ENCODE results near the gene PHYKPL.
"Not testable (repeated sequence)": the region's sequence is repeated elsewhere in the genome, so short reads cannot be mapped to it uniquely, and the experiment has no call there.

The PHYKPL gene

GRCh38 chr5:178207917-178208280 lies 24.7 kb downstream of the PHYKPL start:
- no peak for DNase-seq (ENCODE audit: low read depth in 2 of 2)

GRCh38 chr5:178207183-178207916 lies 25.3 kb downstream of the PHYKPL start:
- DNase-seq (ENCODE audit: low read depth in 2 of 2) = no peak

GRCh38 chr5:178206166-178207101 lies 26.2 kb downstream of the PHYKPL start:
- no peak for DNase-seq (ENCODE audit: low read depth in 2 of 2)

- DNase-seq (ENCODE audit: low read depth in 2 of 2) = no peak
Observed at GRCh38 chr5:178205749-178206047, 26.9 kb downstream of the PHYKPL start.

GRCh38 chr5:178204935-178205748 lies 27.5 kb downstream of the PHYKPL start:
- DNase-seq (ENCODE audit: low read depth in 2 of 2) = peak; percentile 64 to 77

- DNase-seq (ENCODE audit: low read depth in 2 of 2) = peak; percentile 91 to 94
Observed at GRCh38 chr5:178204182-178204934, 28.2 kb downstream of the PHYKPL start, which contains the start of gene HNRNPAB. HNRNPAB (plus strand) TSS chr5:178204533; CDS start chr5:178204838, 305 bp downstream.

GRCh38 chr5:178203670-178204181 lies 28.9 kb downstream of the PHYKPL start:
- DNase-seq (ENCODE audit: low read depth in 2 of 2) = peak in 1 of 2 donors; percentile 18

- DNase-seq (ENCODE audit: low read depth in 2 of 2) = no peak
Observed at GRCh38 chr5:178202541-178202940, 30.1 kb downstream of the PHYKPL start.

GRCh38 chr5:178201927-178202235 lies 30.7 kb downstream of the PHYKPL start:
- no peak for DNase-seq (ENCODE audit: low read depth in 2 of 2)

- DNase-seq (ENCODE audit: low read depth in 2 of 2) = no peak
Observed at GRCh38 chr5:178201221-178201926, 31.2 kb downstream of the PHYKPL start.

- DNase-seq (ENCODE audit: low read depth in 2 of 2) = no peak
Observed at GRCh38 chr5:178199581-178200434, 32.8 kb downstream of the PHYKPL start.

GRCh38 chr5:178198706-178199105 lies 33.9 kb downstream of the PHYKPL start:
- DNase-seq (ENCODE audit: low read depth in 2 of 2) = no peak

GRCh38 chr5:178198151-178198550 lies 34.5 kb downstream of the PHYKPL start:
- DNase-seq (ENCODE audit: low read depth in 2 of 2) = not testable (repeated sequence)

GRCh38 chr5:178196986-178197385 lies 35.6 kb downstream of the PHYKPL start:
- no peak for DNase-seq (ENCODE audit: low read depth in 2 of 2)

- DNase-seq (ENCODE audit: low read depth in 2 of 2) = no peak
Observed at GRCh38 chr5:178196281-178196812, 36.3 kb downstream of the PHYKPL start.

GRCh38 chr5:178194026-178194425 lies 38.6 kb downstream of the PHYKPL start:
- DNase-seq (ENCODE audit: low read depth in 2 of 2) = no peak

GRCh38 chr5:178193251-178193809 lies 39.3 kb downstream of the PHYKPL start:
- DNase-seq (ENCODE audit: low read depth in 2 of 2) = no peak

- DNase-seq (ENCODE audit: low read depth in 2 of 2) = no peak
Observed at GRCh38 chr5:178192787-178193186, 39.8 kb downstream of the PHYKPL start.

- no peak for DNase-seq (ENCODE audit: low read depth in 2 of 2)
Observed at GRCh38 chr5:178192244-178192643, 40.4 kb downstream of the PHYKPL start.

Data from stimulated activated CD4-positive, alpha-beta T cell treated with anti-CD3 and anti-CD28 coated beads, Interleukin-4, amount 100 ng/mL, for 48 hours (primary cell).